Esophagus (tissue), 2 donors: ENCODE measurements around the gene CTDSPL2. TPM values are rescaled to one million over a fixed set of nuclear protein-coding genes. Genes with fewer than 3 reads are reported as not detected.
"Not testable (repeated sequence)": the region's sequence is repeated elsewhere in the genome, so short reads cannot be mapped to it uniquely, and the experiment has no call there.

Source experiments
- H3K27ac ChIP-seq, 2 donors: one replicate each; pipeline ENCODE4 v1.5.1; 2013; ENCODE audit warnings: low read depth in 2 of 2, mild to moderate bottlenecking in 2 of 2, inconsistent platforms in 1 of 2, low read length in 1 of 2, moderate library complexity in 1 of 2
- H3K27me3 ChIP-seq, 2 donors: one replicate each; pipeline ENCODE4 v1.6.1; 2013; ENCODE audit warnings: low read length in 2 of 2, control low read depth in 1 of 2, mild to moderate bottlenecking in 1 of 2; ENCODE audit not compliant: insufficient read depth in 2 of 2, control insufficient read depth in 1 of 2
- H3K36me3 ChIP-seq, 2 donors: one replicate each; pipeline ENCODE4 v1.6.1; 2013; ENCODE audit warnings: low read length in 1 of 2; ENCODE audit not compliant: control insufficient read depth in 2 of 2, insufficient read depth in 2 of 2
- H3K4me1 ChIP-seq, 2 donors: one replicate each; pipeline ENCODE4 v1.6.1; 2013; ENCODE audit warnings: low read length in 1 of 2; ENCODE audit not compliant: control insufficient read depth in 2 of 2, insufficient read depth in 2 of 2
- H3K4me3 ChIP-seq, 2 donors: one replicate each; pipeline ENCODE4 v1.5.1; 2013; ENCODE audit warnings: low read length in 2 of 2, mild to moderate bottlenecking in 2 of 2, low read depth in 1 of 2, moderate library complexity in 1 of 2
- H3K9me3 ChIP-seq, 2 donors: one replicate each; pipeline ENCODE4 v1.6.1; 2013; ENCODE audit warnings: mild to moderate bottlenecking in 2 of 2, low read depth in 1 of 2, low read length in 1 of 2, moderate library complexity in 1 of 2; ENCODE audit not compliant: control insufficient read depth in 2 of 2, insufficient read depth in 1 of 2
- WGBS, 2 donors: extraction: QIAGEN DNeasy Blood & Tissue Kit; methylation state at CpG; one replicate each; pipeline ENCODE4 v1.1.7; 2013; 5-methylcytosine and 5-hydroxymethylcytosine counted together
- polyA plus RNA-seq, 2 donors: library from polyadenylated mRNA; stranded (reverse); fragments of 200-250 nt; gene quantifications; one replicate each; pipeline ENCODE4 v1.2.3, GENCODE V29; 2013
- donor health status: healthy with polysubstance abuse.
- donor health status: Bipolar disorder and iron deficiency.

The CTDSPL2 gene
- polyA plus RNA-seq, 2 donors: 3.5 to 4.4 TPM

DNA sequence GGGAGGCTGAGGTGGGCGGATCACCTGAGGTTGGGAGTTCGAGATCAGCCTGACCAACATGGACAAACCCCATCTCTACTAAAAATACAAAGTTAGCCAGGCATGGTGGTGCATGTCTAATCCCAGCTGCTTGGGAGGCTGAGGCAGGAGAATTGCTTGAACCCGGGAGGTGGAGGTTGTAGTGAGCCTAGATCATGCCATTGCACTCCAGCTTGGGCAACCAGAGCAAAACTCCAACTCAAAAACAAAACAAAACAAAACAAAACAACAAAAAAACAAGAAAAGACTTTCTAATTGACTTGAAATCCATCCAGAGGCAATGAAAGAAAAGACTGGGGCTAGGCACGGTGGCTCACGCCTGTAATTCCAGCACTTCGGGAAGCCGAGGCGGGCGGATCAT is 121.7 kb downstream of the CTDSPL2 start:
- WGBS, 2 donors: 96 to 97% methylated on average over 9 of the region's 9 CpGs
- H3K4me3 ChIP-seq, H3K27ac ChIP-seq, H3K27me3 ChIP-seq, H3K4me1 ChIP-seq, H3K36me3 ChIP-seq, H3K9me3 ChIP-seq: not testable (repeated sequence)

DNA sequence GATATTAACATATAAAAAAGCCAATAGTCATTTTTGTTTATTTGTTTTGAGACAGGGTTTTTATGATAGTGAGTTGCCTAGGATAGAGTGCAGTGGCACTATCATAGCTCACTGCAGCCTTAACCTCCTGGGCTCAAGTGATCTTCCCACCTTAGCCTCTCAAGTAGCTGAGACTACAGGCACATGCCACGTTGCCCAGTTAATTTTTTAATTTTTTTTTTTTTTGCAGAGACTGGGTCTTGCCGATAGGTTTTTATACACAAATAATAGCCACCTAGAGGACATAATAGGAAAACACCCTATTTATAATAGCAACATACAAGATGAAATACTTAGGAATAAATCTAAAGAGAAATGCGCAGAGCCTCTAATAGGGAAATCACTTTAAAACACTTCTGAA is 122.8 kb downstream of the CTDSPL2 start:
- Histone ChIP-seq H3K36me3 (peaks cover 3 to 7% of the 10 kb centered on the region in 2 donors), H3K4me1 (no peaks in the 10 kb centered on the region), H3K27ac (no peak overlapping the region), H3K9me3 (no peaks in the 10 kb centered on the region), H3K4me3 (no peak overlapping the region), H3K27me3 (no peaks in the 10 kb centered on the region)
- 36% methylated on average over 3 of the region's 3 CpGs for WGBS, 2 donors

DNA sequence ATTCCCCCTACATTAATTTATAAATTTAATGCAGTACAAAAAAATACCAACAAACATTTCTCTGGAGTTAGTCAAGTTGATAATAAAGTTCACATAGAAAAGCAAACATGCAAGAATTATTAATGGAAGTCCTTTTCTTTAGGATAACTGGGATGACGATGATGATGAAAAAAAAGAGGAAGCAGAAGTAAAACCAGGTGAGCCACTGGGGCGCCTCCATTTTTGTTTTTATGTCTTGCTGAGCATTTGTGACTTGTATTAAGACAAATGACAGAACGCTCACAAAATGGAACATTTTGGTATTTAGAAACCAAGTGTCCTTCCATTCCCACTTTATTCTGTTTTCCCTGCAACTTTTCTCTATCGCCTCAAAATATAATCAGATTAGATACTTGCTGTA is 123.3 kb downstream of the CTDSPL2 start:
- Histone ChIP-seq H3K9me3 (no peaks in the 10 kb centered on the region), H3K27me3 (no peaks in the 10 kb centered on the region), H3K27ac (no peak overlapping the region), H3K4me3 (no peak overlapping the region), H3K4me1 (no peaks in the 10 kb centered on the region), H3K36me3 (peaks cover 3 to 7% of the 10 kb centered on the region in 2 donors)
- 95 to 98% methylated on average over 4 of the region's 4 CpGs for WGBS, 2 donors

DNA sequence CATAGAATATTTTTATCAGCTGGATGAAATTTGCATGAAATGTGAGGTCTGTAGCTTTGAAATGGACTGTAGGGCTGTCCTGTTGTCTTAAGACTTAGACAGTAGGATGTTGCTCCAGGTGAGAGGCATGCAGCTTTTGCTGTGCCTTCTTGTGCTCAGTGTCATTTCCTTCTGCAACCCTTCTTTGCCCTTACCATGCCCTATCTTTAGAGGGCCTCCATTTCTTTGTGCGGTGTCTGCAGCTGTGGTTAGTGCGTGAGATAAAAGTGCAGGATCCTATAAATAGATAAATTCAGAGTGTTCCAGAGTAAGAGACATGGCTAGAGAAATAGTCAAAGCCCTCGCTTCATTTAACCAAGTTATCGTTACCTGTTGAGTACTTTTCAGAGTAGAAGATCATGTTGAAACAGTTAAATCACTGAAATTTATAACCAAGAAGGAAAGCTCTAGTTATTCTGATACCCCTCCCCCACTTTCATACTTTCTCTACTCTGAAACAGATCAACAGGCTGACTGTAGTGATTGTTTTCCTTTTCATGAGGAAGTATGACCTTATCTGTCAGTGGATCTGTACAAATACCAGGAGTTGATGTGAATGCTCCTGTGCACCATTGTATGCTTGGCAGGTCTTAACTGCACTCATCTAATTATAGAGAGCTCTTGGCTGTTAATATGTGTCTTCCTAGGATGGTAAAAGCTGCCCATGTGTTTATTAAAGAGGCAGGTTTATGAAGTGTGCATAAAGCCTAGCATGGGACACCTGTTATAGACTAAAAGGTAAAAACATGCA is 127.7 kb downstream of the CTDSPL2 start:
- 87 to 91% methylated on average over 4 of the region's 4 CpGs for WGBS, 2 donors
- Histone ChIP-seq H3K4me3 (no peak overlapping the region), H3K9me3 (no peaks in the 10 kb centered on the region), H3K27me3 (no peaks in the 10 kb centered on the region), H3K4me1 (no peaks in the 10 kb centered on the region), H3K36me3 (peaks cover 7 to 10% of the 10 kb centered on the region in 2 donors), H3K27ac (no peak overlapping the region)

DNA sequence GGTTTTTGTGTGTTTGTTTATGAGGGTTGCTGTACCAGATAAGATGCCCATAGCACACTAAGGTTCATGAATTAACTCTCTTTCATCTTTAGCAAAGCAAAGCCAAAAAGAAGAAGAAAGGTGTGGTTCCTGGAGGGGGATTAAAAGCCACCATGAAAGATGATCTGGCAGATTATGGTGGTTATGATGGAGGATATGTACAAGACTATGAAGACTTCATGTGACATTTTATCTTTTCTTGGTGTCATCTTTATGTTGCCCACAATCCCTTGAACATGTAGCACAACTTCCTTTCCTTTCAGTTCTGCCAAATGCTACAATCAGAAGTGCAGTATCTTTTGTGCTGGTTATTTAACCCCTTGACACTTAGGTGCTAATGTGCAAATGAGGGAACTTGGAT is 133.5 kb downstream of the CTDSPL2 start:
- peaks cover 15 to 22% of the 10 kb centered on the region in 2 donors for H3K36me3 ChIP-seq
- H3K27me3 ChIP-seq, H3K4me1 ChIP-seq, H3K4me3 ChIP-seq, H3K27ac ChIP-seq, H3K9me3 ChIP-seq: not testable (repeated sequence)

DNA sequence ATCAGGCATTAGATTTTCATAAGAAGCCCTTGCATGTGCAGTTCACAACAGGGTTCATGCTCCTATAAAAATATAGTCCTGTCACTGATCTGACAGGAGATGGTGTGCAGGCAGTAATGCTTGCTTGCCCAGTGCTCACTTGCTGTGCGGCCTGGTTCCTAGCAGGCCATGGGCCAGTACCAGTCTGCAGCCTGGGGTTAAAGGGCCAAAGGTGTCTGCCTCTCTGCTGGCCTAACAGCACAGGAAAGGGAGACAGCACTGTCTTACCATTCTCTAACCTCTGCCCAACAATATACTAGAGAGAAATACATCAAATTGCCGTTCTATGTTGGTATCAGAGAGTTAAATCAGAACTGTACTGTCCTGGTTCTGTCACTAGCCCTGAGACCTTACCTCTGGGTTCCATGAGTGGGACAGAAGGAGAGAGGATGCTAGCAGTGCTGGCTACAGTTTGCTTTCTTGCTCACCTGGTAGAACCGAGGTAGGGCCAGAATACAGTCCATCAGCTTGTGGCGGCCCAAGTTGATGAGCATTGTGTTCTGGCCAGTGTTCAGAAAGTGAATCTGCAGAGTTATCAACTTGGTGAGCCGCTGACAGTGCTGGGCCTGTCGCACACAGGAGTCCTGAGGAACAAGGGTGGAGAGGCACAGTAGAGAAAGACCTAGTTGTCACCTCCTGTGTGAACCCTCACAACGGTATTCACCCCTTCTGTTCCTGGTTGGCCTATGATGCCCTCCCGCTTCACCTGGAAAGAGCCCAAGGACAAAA is 138.1 kb downstream of the CTDSPL2 start:
- Histone ChIP-seq H3K36me3 (peaks cover 19 to 37% of the 10 kb centered on the region in 2 donors), H3K4me3 (no peak overlapping the region), H3K4me1 (no peaks in the 10 kb centered on the region), H3K27me3 (no peaks in the 10 kb centered on the region), H3K27ac (no peak overlapping the region), H3K9me3 (peaks cover 0 to 7% of the 10 kb centered on the region in 2 donors)
- WGBS, 2 donors: 96 to 98% methylated on average over 8 of the region's 8 CpGs

DNA sequence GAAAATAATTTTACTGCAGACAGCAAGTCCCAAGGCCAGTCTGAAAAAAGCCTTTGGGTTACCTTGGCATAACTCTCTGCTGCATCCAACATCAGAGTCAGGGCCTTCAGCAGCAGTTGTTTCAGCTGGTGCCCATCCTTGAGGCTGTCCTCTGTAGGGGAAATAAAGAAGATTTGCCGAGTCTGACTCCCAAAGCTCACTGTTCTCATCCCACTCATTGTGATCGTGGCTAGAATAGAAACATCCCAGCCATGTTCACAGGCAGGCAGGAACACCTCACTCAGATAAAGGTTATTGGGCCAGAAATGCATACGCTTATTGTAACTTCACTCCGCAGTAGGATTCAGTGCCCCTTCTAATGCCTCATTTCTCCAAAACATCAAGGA is 138.7 kb downstream of the CTDSPL2 start:
- Histone ChIP-seq H3K36me3 (peaks cover 19 to 37% of the 10 kb centered on the region in 2 donors), H3K27me3 (no peaks in the 10 kb centered on the region), H3K9me3 (peaks cover 0 to 7% of the 10 kb centered on the region in 2 donors), H3K27ac (no peak overlapping the region), H3K4me1 (no peaks in the 10 kb centered on the region), H3K4me3 (no peak overlapping the region)
- 95 to 96% methylated on average over 4 of the region's 4 CpGs for WGBS, 2 donors

DNA sequence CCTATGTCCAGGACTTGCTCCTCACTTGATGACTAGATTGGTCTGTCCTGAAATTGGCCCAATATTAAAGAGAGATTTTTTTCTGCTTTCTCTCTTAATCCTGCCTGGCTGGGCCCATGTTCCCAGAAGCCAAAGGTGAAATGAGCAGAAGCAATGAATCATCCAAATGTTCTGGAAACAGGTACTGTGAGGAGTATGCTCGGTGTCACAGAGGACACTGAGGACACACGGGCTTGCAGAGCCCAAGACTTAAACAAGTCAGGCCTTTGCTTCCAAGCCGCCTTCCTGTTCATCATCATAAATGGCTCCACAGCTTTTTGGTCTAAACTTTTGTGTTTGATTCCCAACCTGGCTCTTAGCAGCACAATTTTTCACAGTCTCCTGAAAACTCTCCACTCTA is 140.9 kb downstream of the CTDSPL2 start:
- Histone ChIP-seq H3K4me1 (no peaks in the 10 kb centered on the region), H3K27me3 (no peaks in the 10 kb centered on the region), H3K9me3 (peaks cover 0 to 7% of the 10 kb centered on the region in 2 donors), H3K27ac (peak overlapping the region in 1 of 2 donors; percentile 8), H3K36me3 (peaks cover 19 to 39% of the 10 kb centered on the region in 2 donors), H3K4me3 (no peak overlapping the region)
- 65 to 83% methylated on average over 3 of the region's 3 CpGs for WGBS, 2 donors

DNA sequence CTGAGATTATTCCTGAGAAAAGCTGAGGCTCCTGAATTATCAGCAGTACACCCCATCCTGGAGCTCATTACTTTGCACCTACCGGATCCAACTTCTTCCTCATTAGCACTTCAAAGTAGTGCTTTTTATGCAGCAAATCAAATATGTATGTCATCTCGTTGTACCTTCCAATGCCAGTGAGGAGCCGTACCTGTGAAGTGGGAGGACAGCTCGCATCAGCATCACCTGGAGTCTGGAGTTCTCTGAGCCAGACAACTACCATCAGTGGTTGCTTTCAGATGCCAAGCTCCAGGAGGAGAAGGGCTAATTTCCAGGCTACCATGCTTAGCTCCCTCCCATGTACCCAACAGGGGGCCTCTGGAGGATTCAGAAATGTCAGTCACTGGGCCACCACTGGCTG is 141.9 kb downstream of the CTDSPL2 start:
- Histone ChIP-seq H3K27ac (no peak overlapping the region), H3K9me3 (peaks cover 0 to 7% of the 10 kb centered on the region in 2 donors), H3K36me3 (peaks cover 16 to 36% of the 10 kb centered on the region in 2 donors), H3K4me1 (no peaks in the 10 kb centered on the region), H3K27me3 (no peaks in the 10 kb centered on the region), H3K4me3 (no peak overlapping the region)
- 95 to 98% methylated on average over 4 of the region's 4 CpGs for WGBS, 2 donors
